Measurements from ENCODE around the gene VAV2. TPM values are rescaled to one million over a fixed set of nuclear protein-coding genes. Genes with fewer than 3 reads are reported as not detected.

The VAV2 gene
- total and polyA plus RNA-seq, 7 donors, result 3.8 to 23.3 (median 7.2) TPM

- TF ChIP-seq POLR2AphosphoS5 (IDR thresholded peaks at IDR 0.05) (no peak), EP300 (IDR thresholded peaks at IDR 0.05) (no peak), CTCF (IDR thresholded peaks at IDR 0.05) (no peak), POLR2A (IDR thresholded peaks at IDR 0.05) (no peak)
- H3K4me1 ChIP-seq, result peaks cover 0 to 7% (median 6%) of the 10 kb centered on the region in 4 donors
- 91 to 97% methylated on average over 18 of the region's 18 CpGs for WGBS, 2 donors
- no peaks in the 10 kb centered on the region for H3K27me3 ChIP-seq
- no peaks in the 10 kb centered on the region for H3K36me3 ChIP-seq
- intact Hi-C loops (cut with DNase I), result no loop called here
- DNase-seq, result no peak
- H3K4me3 ChIP-seq, result no peak overlapping the region
- H3K9me3 ChIP-seq, result no peaks in the 10 kb centered on the region
- no peak overlapping the region for H3K27ac ChIP-seq
Measured at GRCh38 chr9:133868203-133868602, 123.9 kb downstream of the VAV2 start.

GRCh38 chr9:133866946-133867345 is 125.2 kb downstream of the VAV2 start:
- H3K27me3 ChIP-seq, result no peaks in the 10 kb centered on the region
- no peak for DNase-seq
- TF ChIP-seq CTCF (IDR thresholded peaks at IDR 0.05), result no peak
- TF ChIP-seq POLR2AphosphoS5 (IDR thresholded peaks at IDR 0.05), result no peak
- peaks cover 0 to 14% (median 6%) of the 10 kb centered on the region in 4 donors for H3K4me1 ChIP-seq
- 94 to 95% methylated on average over 17 of the region's 17 CpGs for WGBS, 2 donors
- H3K27ac ChIP-seq, result no peak overlapping the region
- no peak overlapping the region for H3K4me3 ChIP-seq
- intact Hi-C loops (cut with DNase I), result no loop called here
- no peaks in the 10 kb centered on the region for H3K9me3 ChIP-seq
- no peaks in the 10 kb centered on the region for H3K36me3 ChIP-seq

- DNase-seq, result no peak
- intact Hi-C loops (cut with DNase I), result no loop called here
- peak overlapping the region in 3 of 4 donors; percentile 43 to 73 (median 68) for H3K27ac ChIP-seq
- H3K27me3 ChIP-seq, result no peaks in the 10 kb centered on the region
- WGBS, 2 donors, result 76 to 80% methylated on average over 16 of the region's 16 CpGs
- peaks cover 0 to 14% (median 6%) of the 10 kb centered on the region in 4 donors for H3K4me1 ChIP-seq
- H3K36me3 ChIP-seq, result no peaks in the 10 kb centered on the region
- no peaks in the 10 kb centered on the region for H3K9me3 ChIP-seq
- TF ChIP-seq EP300 (IDR thresholded peaks at IDR 0.05), result no peak
- no peak for TF ChIP-seq CTCF (IDR thresholded peaks at IDR 0.05)
- no peak for TF ChIP-seq POLR2A (IDR thresholded peaks at IDR 0.05)
- no peak for TF ChIP-seq POLR2AphosphoS5 (IDR thresholded peaks at IDR 0.05)
- no peak overlapping the region for H3K4me3 ChIP-seq
Measured at GRCh38 chr9:133864011-133864410, 128.1 kb downstream of the VAV2 start.

GRCh38 chr9:133863257-133863592 is 128.9 kb downstream of the VAV2 start:
- 88 to 92% methylated on average over 19 of the region's 19 CpGs for WGBS, 2 donors
- Histone ChIP-seq H3K4me3 (peak overlapping the region in 2 of 4 donors; percentile 8 to 19), H3K27me3 (no peaks in the 10 kb centered on the region), H3K27ac (peak overlapping the region; percentile 27 to 73 (median 56)), H3K4me1 (peaks cover 0 to 14% (median 6%) of the 10 kb centered on the region in 4 donors), H3K9me3 (no peaks in the 10 kb centered on the region), H3K36me3 (no peaks in the 10 kb centered on the region)
- no peak for DNase-seq
- TF ChIP-seq EP300 (IDR thresholded peaks at IDR 0.05), result no peak
- TF ChIP-seq CTCF (IDR thresholded peaks at IDR 0.05), result no peak
- no peak for TF ChIP-seq POLR2AphosphoS5 (IDR thresholded peaks at IDR 0.05)
- no peak for TF ChIP-seq POLR2A (IDR thresholded peaks at IDR 0.05)
- intact Hi-C loops (cut with DNase I), result no loop called here

- TF ChIP-seq EP300 (IDR thresholded peaks at IDR 0.05) (peak in 1 of 4 donors; percentile 20), POLR2A (IDR thresholded peaks at IDR 0.05) (no peak), POLR2AphosphoS5 (IDR thresholded peaks at IDR 0.05) (no peak)
- intact Hi-C loops (cut with DNase I), result no loop called here
- DNase-seq, result peak; percentile 84
Measured at GRCh38 chr9:133862585-133863256, 129.4 kb downstream of the VAV2 start.

More at GRCh38 chr9:133862585-133863256, 129.4 kb downstream of the VAV2 start:
- Histone ChIP-seq H3K27ac (peak overlapping the region; percentile 27 to 73 (median 56)), H3K4me3 (peak overlapping the region in 2 of 4 donors; percentile 8 to 19), H3K4me1 (peaks cover 0 to 14% (median 6%) of the 10 kb centered on the region in 4 donors), H3K27me3 (no peaks in the 10 kb centered on the region), H3K36me3 (no peaks in the 10 kb centered on the region), H3K9me3 (no peaks in the 10 kb centered on the region)
- 61 to 85% methylated on average over 28 of the region's 28 CpGs for WGBS, 2 donors

Measured in sigmoid colon (tissue), 7 donors.